Measurements from ENCODE around the gene LRRC4. TPM values are rescaled to one million over a fixed set of nuclear protein-coding genes. Genes with fewer than 3 reads are reported as not detected.

The LRRC4 gene
- polyA plus RNA-seq, 1 of the 3 experiments (the other 2 are of a cell fraction), result 0.44 TPM

DNA sequence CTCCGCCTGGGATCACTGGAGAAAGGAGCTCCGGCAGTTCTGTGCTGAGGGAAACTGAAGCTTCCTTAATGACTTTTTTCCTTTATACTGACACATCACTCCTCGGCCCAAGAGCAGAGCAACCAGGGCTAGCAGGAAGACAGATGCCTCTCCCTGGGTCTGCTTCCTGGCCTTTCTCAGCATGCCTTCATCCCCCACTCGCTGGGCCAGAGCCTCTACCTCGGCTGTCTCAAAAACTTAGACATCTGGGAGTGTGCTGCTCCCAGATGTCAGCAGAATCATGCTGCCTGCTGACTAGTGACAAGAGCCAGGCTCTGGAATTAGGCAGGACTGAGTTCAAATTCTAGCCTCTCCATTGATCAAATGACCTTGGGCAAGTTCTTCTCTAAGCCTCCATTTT, 24.4 kb upstream of the LRRC4 start (continued):
- no peak for TF ChIP-seq NRF1 (IDR thresholded peaks at IDR 0.05; ENCODE audit: low read depth, low read length)
- TF ChIP-seq YY1 (IDR thresholded peaks at IDR 0.05; ENCODE audit: low read depth), result no peak
- TF ChIP-seq NFIC (IDR thresholded peaks at IDR 0.05; ENCODE audit: borderline replicate concordance), result no peak
- no peak for TF ChIP-seq RXRA (IDR thresholded peaks at IDR 0.05; ENCODE audit: borderline replicate concordance, low read depth)
- peak; percentile 85 for TF ChIP-seq MXI1 (IDR thresholded peaks at IDR 0.05; ENCODE audit: low read depth, low read length)
- TF ChIP-seq TCF12 (IDR thresholded peaks at IDR 0.05), result peak; percentile 52; the same call in 1 of the 2 replicates
- TF ChIP-seq, protein P1, sequence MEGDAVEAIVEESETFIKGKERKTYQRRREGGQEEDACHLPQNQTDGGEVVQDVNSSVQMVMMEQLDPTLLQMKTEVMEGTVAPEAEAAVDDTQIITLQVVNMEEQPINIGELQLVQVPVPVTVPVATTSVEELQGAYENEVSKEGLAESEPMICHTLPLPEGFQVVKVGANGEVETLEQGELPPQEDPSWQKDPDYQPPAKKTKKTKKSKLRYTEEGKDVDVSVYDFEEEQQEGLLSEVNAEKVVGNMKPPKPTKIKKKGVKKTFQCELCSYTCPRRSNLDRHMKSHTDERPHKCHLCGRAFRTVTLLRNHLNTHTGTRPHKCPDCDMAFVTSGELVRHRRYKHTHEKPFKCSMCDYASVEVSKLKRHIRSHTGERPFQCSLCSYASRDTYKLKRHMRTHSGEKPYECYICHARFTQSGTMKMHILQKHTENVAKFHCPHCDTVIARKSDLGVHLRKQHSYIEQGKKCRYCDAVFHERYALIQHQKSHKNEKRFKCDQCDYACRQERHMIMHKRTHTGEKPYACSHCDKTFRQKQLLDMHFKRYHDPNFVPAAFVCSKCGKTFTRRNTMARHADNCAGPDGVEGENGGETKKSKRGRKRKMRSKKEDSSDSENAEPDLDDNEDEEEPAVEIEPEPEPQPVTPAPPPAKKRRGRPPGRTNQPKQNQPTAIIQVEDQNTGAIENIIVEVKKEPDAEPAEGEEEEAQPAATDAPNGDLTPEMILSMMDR (IDR thresholded peaks at IDR 0.05), result no peak
- peak; percentile 23 for TF ChIP-seq CHD2 (IDR thresholded peaks at IDR 0.05; ENCODE audit: low read length, partially characterized antibody)

DNA sequence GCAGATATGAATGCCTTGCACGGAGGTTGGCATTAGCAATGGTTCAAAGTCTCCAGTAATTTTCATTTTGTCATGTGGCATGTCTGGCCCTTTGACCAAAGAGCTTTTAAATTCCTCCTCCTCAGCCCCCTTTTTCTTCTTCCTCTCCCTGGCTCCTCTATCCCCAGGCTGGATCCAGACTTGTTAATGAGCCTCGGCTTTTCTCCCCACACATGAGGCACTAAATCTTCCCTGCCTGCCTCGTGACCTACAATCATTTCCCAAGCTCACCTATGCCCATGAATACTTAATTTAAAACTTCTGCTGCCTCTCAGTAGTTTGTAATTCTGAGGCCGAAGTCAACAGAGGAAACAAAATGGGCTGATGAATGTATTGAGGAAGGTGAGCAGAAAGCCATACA, 23.3 kb upstream of the LRRC4 start:
- no peak overlapping the region for H3K4me3 ChIP-seq (ENCODE audit: low read depth in 2 of 2, low read length in 1 of 2)
- H3K4me2 ChIP-seq, result no peak overlapping the region
- peaks cover 15% of the 10 kb centered on the region for H4K20me1 ChIP-seq (ENCODE audit: insufficient read depth)
- no peaks in the 10 kb centered on the region for H3K9me2 ChIP-seq
- no peaks in the 10 kb centered on the region for H3K79me2 ChIP-seq (ENCODE audit: insufficient read depth)
- H3K36me3 ChIP-seq (replicated peaks in 1 of 2; ENCODE audit: control insufficient read depth in 1 of 2, insufficient read depth in 2 of 2, low read length in 1 of 2), result peaks cover 0 to 8% of the 10 kb centered on the region in 2 experiments
- no peak overlapping the region for H3K27ac ChIP-seq (ENCODE audit: low read depth in 2 of 2, low read length in 1 of 2)
- H3K9me3 ChIP-seq, result no peaks in the 10 kb centered on the region
- H3K9ac ChIP-seq, result no peak overlapping the region
- ChIA-PET CTCF (interaction anchor here (0.8 to 3.0 kb wide), 11 partner anchors 14 to 346 kb away, joined by 3 to 15 read pairs (median 6); no protein-coding TSS in a partner anchor), POLR2A (no interaction called here)
- H3K27me3 ChIP-seq (ENCODE audit: insufficient read depth), result no peaks in the 10 kb centered on the region
- no peak overlapping the region for H2AFZ ChIP-seq (ENCODE audit: low read depth)
- WGBS (ENCODE audit: low lambda C conversion rate), result 93% methylated on average over 4 of the region's 4 CpGs
- H3K4me1 ChIP-seq (ENCODE audit: control insufficient read depth in 1 of 2, insufficient read depth in 2 of 2, low read depth in 1 of 2, low read length in 1 of 2), result peaks cover 6 to 46% of the 10 kb centered on the region in 2 experiments; a peak in 3 of 4 replicates
- peaks cover 5% of the 10 kb centered on the region for H3F3A ChIP-seq (replicated peaks; ENCODE audit: insufficient read depth)
- TF ChIP-seq FOSL2 (IDR thresholded peaks at IDR 0.05; ENCODE audit: borderline replicate concordance, low read depth) (no peak), GATA2 (CRISPR knock-in tag; IDR thresholded peaks at IDR 0.05) (no peak), TCF12 (IDR thresholded peaks at IDR 0.05) (no peak), NRF1 (IDR thresholded peaks at IDR 0.05; ENCODE audit: low read depth, low read length) (no peak), TAF1 (IDR thresholded peaks at IDR 0.05; ENCODE audit: borderline replicate concordance, low read depth, low read length) (no peak), RCOR1 (IDR thresholded peaks at IDR 0.05; ENCODE audit: low read length) (no peak), JUND (IDR thresholded peaks at IDR 0.05) (no peak), CHD2 (IDR thresholded peaks at IDR 0.05; ENCODE audit: low read length, partially characterized antibody) (no peak), EZH2phosphoT487 (IDR thresholded peaks at IDR 0.05; ENCODE audit: borderline replicate concordance, low read depth) (no peak), SMC3 (IDR thresholded peaks at IDR 0.05; ENCODE audit: low read depth, low read length) (no peak), FOXM1 (IDR thresholded peaks at IDR 0.05; ENCODE audit: low read depth) (no peak), ELF1 (IDR thresholded peaks at IDR 0.05) (no peak)
- TF ChIP-seq, protein P2, sequence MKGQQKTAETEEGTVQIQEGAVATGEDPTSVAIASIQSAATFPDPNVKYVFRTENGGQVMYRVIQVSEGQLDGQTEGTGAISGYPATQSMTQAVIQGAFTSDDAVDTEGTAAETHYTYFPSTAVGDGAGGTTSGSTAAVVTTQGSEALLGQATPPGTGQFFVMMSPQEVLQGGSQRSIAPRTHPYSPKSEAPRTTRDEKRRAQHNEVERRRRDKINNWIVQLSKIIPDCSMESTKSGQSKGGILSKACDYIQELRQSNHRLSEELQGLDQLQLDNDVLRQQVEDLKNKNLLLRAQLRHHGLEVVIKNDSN (IDR thresholded peaks at IDR 0.05; ENCODE audit: borderline replicate concordance, low read depth), result no peak
- TF ChIP-seq, protein P3, sequence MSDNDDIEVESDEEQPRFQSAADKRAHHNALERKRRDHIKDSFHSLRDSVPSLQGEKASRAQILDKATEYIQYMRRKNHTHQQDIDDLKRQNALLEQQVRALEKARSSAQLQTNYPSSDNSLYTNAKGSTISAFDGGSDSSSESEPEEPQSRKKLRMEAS (IDR thresholded peaks at IDR 0.05; ENCODE audit: low read depth), result no peak
- TF ChIP-seq, protein P4, sequence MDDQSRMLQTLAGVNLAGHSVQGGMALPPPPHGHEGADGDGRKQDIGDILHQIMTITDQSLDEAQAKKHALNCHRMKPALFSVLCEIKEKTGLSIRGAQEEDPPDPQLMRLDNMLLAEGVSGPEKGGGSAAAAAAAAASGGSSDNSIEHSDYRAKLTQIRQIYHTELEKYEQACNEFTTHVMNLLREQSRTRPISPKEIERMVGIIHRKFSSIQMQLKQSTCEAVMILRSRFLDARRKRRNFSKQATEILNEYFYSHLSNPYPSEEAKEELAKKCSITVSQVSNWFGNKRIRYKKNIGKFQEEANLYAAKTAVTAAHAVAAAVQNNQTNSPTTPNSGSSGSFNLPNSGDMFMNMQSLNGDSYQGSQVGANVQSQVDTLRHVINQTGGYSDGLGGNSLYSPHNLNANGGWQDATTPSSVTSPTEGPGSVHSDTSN (IDR thresholded peaks at IDR 0.05), result no peak
- DNase-seq, result no peak
